ENCODE data around the gene KCNH5.
"Not testable (repeated sequence)": the region's sequence is repeated elsewhere in the genome, so short reads cannot be mapped to it uniquely, and the experiment has no call there.

Gene KCNH5

GRCh38 chr14:62864588-62864987, 180.7 kb downstream of the KCNH5 start:
- DNase-seq = no peak

- not testable (repeated sequence) for DNase-seq
Observed at GRCh38 chr14:62858011-62858410, 187.2 kb downstream of the KCNH5 start.

DNA sequence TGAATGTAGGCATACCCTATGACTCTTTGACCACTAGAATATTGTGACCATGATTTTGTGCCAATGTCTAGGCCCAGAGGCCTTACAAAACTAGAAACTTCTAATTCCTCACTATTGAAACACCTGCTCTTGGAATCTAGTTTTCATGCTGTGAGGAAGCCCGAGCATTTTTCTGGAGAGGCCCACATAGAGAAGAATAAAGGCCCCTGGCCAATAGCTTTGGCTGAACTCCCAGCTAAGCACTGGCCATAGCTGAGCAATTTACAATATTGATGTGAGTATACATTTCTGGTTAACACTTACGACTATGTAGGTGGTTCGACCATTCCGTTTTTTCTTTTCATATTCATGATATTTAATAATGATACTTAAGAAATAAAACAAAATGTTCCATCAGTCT, 190.3 kb downstream of the KCNH5 start:
- DNase-seq = no peak

GRCh38 chr14:62847168-62847567, 198.1 kb downstream of the KCNH5 start:
- no peak for DNase-seq

DNA sequence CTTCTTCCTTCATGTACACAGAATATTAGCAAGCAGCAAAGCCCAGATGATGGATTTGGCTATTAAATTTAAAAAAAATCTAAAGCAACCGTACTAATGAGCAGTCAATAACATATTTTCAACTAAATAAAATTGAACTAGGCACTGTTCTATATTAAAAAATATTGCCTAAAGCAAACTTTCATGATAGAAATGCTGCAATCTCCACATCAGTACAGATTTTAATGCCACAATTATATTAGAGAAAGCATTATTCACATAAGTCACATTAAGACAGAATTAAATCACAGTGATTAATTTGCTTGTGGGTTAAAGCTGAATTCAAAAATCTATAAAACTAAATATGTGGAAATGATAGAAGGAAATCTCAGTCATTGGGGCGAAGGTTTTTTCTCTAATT, 200.7 kb downstream of the KCNH5 start:
- DNase-seq = no peak

GRCh38 chr14:62824086-62824485, 221.2 kb downstream of the KCNH5 start:
- no peak for DNase-seq

- no peak for DNase-seq
Observed at GRCh38 chr14:62819931-62820330, 225.3 kb downstream of the KCNH5 start.

DNA sequence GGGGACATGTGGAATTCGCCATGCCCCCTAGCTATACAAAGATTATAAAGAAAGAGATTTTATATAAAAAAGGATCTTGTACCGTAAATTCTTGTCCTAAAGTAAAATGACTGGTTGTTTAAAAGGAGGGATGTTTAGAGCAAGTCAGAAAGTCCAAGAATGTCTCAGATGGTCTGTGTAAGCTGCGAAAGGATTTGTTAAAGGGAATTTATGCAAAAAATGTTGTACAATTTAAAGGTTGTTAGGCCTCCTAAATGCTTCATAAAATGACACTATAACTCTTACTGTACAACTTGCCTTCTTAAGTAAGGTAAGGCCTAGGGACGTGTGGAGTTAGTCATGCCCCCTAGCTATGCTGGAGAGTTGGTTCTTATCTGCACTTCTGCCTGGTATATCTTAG, 237.6 kb downstream of the KCNH5 start:
- DNase-seq = no peak

DNA sequence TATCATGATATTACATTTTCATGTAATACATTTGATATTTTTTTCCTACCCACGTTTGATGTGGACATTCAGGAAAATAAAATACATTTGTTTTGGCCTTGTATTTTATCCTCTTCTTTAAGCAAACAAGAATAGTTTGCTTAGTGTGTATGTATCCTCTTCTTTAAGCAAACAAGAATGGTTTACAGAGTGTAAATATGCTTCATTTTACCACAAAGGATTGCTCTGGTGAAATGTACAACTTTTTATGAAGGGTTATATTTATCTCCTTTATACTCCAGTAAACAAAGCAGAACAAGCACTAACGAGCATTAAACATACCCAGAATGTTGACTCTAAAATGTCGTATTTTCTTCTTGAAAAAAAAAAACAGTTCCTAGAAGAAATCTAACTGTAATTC, 244.7 kb downstream of the KCNH5 start:
- no peak for DNase-seq

GRCh38 chr14:62796431-62796830, 248.8 kb downstream of the KCNH5 start:
- DNase-seq = no peak

DNA sequence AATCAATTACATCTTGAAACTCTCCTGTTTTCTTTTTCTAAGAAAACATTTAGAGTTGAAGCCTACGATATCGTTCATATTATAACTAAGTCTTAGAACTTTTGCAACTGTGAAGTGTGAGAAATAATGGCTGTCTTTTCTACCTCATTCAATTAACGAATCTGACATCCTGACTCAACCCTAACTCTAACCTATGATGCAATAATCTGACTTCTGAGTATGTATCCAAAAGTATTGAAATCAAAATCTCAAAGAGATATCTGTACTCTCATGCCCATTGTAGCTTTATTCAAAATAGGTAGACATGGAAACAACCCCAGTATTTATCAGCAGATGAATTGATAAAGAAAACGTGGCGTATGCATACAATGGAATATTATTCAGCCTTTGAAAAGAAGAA, 252.7 kb downstream of the KCNH5 start:
- DNase-seq = no peak

DNA sequence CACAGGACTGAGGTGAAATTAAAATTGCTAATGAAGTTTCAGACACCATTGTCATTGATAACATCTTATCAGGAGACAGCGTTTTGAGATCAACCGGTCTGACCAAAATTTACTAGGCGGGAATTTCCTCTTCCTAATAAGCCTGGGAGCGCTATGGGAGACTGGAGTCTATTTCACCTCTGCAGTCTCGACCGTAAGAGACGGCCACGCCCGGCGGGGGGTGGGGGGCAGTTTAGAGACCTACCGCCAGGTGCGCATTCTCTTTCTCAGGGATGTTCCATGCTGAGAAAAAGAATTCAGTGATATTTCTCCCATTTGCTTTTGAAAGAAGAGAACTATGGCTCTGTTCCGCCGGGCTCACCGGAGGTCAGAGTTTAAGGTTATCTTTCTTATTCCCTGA, 263.9 kb downstream of the KCNH5 start:
- DNase-seq = not testable (repeated sequence)

DNA sequence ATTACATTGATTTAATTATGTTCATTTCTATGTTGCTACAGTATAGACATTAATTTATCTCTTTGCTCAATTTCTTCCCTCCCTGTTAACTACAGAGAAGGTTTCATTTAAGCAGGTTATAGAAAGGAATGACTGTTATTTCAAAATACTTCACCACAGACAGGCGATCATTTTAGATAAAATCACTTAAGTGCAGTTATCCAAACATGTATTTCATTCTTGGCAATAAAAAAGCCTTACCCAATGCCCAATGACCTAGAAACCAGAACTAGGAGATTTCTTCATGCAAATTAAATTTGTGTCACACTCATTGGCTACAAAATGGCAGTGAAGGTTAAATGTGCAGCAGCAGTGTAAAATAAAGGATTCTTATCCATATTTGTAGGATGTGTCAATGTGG, 266.4 kb downstream of the KCNH5 start:
- no peak for DNase-seq

- no peak for DNase-seq
Observed at GRCh38 chr14:62778310-62778709, 266.9 kb downstream of the KCNH5 start.

- DNase-seq = no peak
Observed at GRCh38 chr14:62777510-62777909, 267.7 kb downstream of the KCNH5 start.

DNA sequence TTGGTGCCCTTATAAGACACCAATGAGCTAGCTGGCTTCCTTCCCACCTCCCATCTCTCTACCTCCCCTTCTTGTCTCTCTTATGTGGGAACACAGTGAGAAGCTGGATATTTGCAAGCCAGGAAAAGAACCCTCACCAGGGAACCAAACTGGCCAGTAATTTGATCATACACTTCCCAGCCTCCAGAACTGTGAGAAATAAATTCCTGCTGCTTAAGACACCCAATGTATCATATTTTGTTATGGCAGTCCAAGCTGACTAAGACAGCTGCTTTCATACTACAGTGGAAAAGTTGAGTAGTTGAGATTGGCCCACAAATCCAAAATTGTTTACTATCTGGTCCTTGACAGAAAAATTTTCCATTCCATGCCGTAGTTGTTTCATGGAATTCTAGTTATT, 269.0 kb downstream of the KCNH5 start:
- DNase-seq = no peak

DNA sequence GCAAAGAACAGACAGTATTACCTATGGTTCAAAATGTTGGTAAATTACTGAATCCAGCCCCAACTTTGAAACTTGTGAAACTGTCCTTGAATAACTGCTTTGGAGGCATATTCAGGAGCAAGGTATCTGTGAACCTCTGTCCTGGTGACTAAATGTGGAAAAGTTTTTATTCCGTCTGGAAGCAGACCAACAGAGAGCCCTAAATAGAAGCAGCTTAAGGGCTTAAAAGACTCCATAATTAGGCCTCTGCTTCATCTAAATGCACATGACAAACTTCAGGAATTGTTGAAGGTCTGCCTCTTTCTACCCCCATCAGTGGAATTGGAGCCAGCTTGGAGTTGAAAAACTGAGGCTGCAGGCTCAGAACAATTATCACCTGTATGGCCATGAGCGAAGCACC, 276.5 kb downstream of the KCNH5 start:
- DNase-seq = no peak

DNA sequence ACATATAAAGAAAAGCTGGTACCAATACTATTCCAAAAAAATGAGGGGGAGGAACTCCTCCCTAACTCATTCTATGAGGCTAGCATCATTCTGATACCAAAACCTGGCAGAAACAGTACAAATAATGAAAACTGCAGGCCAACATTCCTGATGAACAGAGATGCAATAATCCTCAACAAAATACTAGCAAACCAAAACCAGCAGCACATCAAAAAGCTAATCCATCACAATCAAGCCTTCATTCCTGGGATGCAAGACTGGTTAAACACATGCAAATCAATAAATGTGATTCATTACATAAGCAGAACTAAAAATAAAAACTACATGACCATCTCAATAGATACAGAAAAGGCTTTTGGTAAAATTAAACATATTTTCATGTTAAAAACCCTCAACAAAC, 281.3 kb downstream of the KCNH5 start:
- DNase-seq = no peak

DNA sequence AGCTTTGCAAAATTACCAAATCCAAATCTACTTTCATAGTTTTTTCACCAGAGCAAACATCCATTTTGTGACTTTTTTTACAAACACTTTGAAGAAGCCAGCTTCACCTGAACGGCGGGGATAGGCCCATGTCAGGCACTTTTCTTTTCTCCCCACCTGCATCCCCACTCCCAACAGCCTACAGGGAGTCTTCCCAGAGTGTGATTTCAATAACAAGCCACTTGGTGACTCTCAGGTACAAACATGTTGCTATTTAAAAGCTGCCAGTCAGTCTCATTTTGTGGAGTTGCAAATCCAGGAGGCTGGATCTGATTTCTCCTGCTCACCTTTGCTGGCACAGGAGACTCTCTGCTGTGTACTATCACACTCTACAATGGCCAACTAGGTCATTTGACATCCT, 285.5 kb downstream of the KCNH5 start:
- DNase-seq = no peak

- DNase-seq = not testable (repeated sequence)
Observed at GRCh38 chr14:62746881-62747280, 298.4 kb downstream of the KCNH5 start.

DNA sequence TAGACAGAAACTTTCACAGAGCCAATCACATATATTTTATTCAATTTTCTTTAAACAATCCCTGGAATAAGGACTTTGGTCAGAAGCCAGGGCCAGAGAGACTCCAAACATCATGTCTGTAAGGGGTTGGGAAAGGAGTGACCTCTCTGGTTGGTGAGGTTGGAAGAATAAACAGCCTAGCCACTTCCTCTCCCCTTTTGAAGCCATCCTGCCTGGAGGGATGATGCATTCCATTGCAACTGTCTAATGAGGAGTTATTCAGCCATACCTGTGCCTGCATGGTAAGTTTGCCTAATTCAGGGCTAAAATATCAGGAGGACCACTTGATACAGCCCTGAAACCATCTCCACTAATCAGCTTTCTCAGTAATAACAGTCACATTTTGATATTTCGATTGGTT, 299.8 kb downstream of the KCNH5 start:
- DNase-seq = no peak

DNA sequence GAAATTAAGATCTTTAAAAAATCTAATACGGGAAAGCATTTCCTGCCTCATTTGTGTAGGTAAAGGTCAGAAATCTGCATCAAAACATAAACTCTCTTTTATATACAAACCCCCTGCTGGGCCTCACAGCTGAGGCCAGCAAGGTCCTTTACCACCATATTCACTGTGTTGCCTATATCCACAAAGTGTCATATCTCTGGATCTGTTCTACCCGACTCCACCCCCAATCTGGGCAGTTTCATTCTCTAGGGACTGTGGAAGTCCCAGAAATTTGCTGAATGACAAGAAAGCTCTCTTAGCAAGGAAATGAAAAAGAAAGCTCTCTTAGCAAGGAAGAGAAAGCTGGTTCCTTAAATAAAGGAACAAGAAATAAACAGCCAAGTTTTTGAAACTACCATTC, 301.7 kb downstream of the KCNH5 start:
- no peak for DNase-seq

- DNase-seq = no peak
Observed at GRCh38 chr14:62743118-62743517, 302.1 kb downstream of the KCNH5 start.

GRCh38 chr14:62739647-62740046, 305.6 kb downstream of the KCNH5 start:
- DNase-seq = no peak

GRCh38 chr14:62736048-62737043, 308.9 kb downstream of the KCNH5 start:
- DNase-seq = no peak
